ENCODE measurements around the gene CDK6. TPM values are rescaled to one million over a fixed set of nuclear protein-coding genes. Genes with fewer than 3 reads are reported as not detected.
A peak's percentile ranks its signal among the peaks of the same experiment; 100 is the strongest.

Gene CDK6
- total RNA-seq, 1 experiment from 2014 or later, result 10.5 TPM

DNA sequence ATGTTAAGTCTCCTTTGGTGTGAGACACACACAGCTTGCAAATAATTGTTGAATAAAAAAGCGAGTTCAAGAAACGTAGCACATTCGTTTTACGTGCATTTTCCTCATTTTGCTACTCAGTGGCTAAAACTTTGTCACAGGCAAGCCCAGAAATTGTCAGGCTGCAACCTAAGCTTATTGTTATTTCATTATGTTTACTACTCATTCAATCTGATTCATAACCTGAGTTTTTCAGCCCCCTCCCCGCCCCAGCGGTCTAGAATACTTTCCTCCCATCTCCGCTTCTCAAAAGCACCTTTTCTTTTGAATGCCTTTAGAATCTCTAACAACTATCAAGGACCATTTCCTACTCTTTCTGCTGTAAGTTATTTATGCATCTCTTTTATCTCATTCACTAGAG, 247.3 kb downstream of the CDK6 start:
- no peak for DNase-seq (ENCODE audit: low spot score)
- H3K9me3 ChIP-seq (ENCODE audit: low read depth, low read length, poor library complexity, severe bottlenecking), result no peaks in the 10 kb centered on the region
- ChIA-PET CTCF (no interaction called here), POLR2A (ENCODE audit: low non-redundant PET) (interaction anchor here (0.8 kb wide), 1 partner anchor 34 kb away, joined by 3 read pairs; no protein-coding TSS in a partner anchor)
- H3K36me3 ChIP-seq (ENCODE audit: insufficient read depth, low read length, poor library complexity, severe bottlenecking), result no peaks in the 10 kb centered on the region
- intact Hi-C loops (cut with micrococcal nuclease; ENCODE audit: unreplicated experiment), result no loop called here
- H3K27me3 ChIP-seq (replicated peaks; ENCODE audit: insufficient read depth, low read depth, low read length, poor library complexity), result no peaks in the 10 kb centered on the region
- BruUV-seq (replicated peaks), result TSS peak; percentile 40
- H3K27ac ChIP-seq (ENCODE audit: low read depth, low read length, poor library complexity, severe bottlenecking), result peak overlapping the region; percentile 93
- peak overlapping the region; percentile 96 for H3K4me3 ChIP-seq (ENCODE audit: low read depth, low read length, poor library complexity, severe bottlenecking)
- peaks cover 19% of the 10 kb centered on the region for H3K4me1 ChIP-seq (ENCODE audit: insufficient read depth, low read length, poor library complexity, severe bottlenecking)
- TF ChIP-seq, protein P1, sequence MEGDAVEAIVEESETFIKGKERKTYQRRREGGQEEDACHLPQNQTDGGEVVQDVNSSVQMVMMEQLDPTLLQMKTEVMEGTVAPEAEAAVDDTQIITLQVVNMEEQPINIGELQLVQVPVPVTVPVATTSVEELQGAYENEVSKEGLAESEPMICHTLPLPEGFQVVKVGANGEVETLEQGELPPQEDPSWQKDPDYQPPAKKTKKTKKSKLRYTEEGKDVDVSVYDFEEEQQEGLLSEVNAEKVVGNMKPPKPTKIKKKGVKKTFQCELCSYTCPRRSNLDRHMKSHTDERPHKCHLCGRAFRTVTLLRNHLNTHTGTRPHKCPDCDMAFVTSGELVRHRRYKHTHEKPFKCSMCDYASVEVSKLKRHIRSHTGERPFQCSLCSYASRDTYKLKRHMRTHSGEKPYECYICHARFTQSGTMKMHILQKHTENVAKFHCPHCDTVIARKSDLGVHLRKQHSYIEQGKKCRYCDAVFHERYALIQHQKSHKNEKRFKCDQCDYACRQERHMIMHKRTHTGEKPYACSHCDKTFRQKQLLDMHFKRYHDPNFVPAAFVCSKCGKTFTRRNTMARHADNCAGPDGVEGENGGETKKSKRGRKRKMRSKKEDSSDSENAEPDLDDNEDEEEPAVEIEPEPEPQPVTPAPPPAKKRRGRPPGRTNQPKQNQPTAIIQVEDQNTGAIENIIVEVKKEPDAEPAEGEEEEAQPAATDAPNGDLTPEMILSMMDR (conservative IDR thresholded peaks at IDR 0.05; ENCODE audit: low read depth, low read length), result no peak
- no peak for TF ChIP-seq EZH2 (IDR thresholded peaks at IDR 0.05; ENCODE audit: borderline replicate concordance, low read depth, low read length, poor library complexity, severe bottlenecking)

DNA sequence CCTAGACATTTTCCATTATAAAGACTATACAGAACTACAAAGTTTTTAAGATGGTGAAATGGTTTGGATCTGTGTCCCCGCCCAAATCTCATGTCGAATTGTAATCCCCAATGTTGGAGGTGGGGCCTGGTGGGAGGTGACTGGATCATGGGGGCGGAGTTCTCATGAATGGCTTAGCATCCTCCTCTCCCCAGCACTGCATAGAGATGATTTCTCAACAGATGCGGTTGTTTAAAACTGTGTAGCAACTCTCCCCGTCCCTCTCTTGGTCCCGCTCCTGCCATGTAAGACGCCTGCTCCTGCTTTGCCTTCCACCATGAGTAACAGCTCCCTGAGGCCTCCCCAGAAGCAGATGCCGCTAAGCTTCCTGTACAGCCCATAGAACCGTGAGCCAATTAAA, 247.8 kb downstream of the CDK6 start:
- POLR2A ChIA-PET (ENCODE audit: low non-redundant PET), result interaction anchor here (0.8 kb wide), 1 partner anchor 33 kb away, joined by 3 read pairs; no protein-coding TSS in a partner anchor
- Histone ChIP-seq H3K36me3 (ENCODE audit: insufficient read depth, low read length, poor library complexity, severe bottlenecking) (no peaks in the 10 kb centered on the region), H3K27me3 (replicated peaks; ENCODE audit: insufficient read depth, low read depth, low read length, poor library complexity) (no peaks in the 10 kb centered on the region), H3K27ac (ENCODE audit: low read depth, low read length, poor library complexity, severe bottlenecking) (no peak overlapping the region), H3K9me3 (ENCODE audit: low read depth, low read length, poor library complexity, severe bottlenecking) (no peaks in the 10 kb centered on the region), H3K4me3 (ENCODE audit: low read depth, low read length, poor library complexity, severe bottlenecking) (peak overlapping the region; percentile 96), H3K4me1 (ENCODE audit: insufficient read depth, low read length, poor library complexity, severe bottlenecking) (peaks cover 19% of the 10 kb centered on the region)
- CTCF ChIA-PET, result no interaction called here
- no TSS peak for BruUV-seq (replicated peaks)
- intact Hi-C loops (cut with micrococcal nuclease; ENCODE audit: unreplicated experiment), result no loop called here
- TF ChIP-seq EZH2 (IDR thresholded peaks at IDR 0.05; ENCODE audit: borderline replicate concordance, low read depth, low read length, poor library complexity, severe bottlenecking), result no peak
- TF ChIP-seq, protein P1 (conservative IDR thresholded peaks at IDR 0.05; ENCODE audit: low read depth, low read length), result no peak
- DNase-seq (ENCODE audit: low spot score), result peak; percentile 13

DNA sequence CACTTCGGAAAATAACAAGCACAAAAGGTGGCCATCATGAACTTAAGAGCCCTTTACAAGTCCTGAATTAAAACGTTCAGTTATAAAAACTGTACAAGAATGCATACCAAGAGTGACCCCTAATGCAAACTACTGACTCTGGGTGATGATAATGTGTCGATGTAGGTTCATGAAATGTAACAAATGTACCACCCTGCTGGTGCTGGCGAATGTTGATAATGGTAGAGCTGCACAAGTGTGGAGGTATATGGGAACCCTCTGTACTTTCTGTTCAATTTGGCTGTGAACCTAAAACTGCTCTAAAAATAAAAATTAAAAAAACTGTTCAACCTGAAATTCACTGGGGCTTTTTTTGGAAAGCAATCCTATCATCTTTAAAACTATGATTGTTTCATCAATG, 249.5 kb downstream of the CDK6 start:
- no peak for DNase-seq (ENCODE audit: low spot score)
- BruUV-seq (replicated peaks), result no TSS peak
- H3K9me3 ChIP-seq (ENCODE audit: low read depth, low read length, poor library complexity, severe bottlenecking), result no peaks in the 10 kb centered on the region
- H3K36me3 ChIP-seq (ENCODE audit: insufficient read depth, low read length, poor library complexity, severe bottlenecking), result no peaks in the 10 kb centered on the region
- H3K27me3 ChIP-seq (replicated peaks; ENCODE audit: insufficient read depth, low read depth, low read length, poor library complexity), result no peaks in the 10 kb centered on the region
- no peak overlapping the region for H3K4me3 ChIP-seq (ENCODE audit: low read depth, low read length, poor library complexity, severe bottlenecking)
- ChIA-PET POLR2A (ENCODE audit: low non-redundant PET) (interaction anchor here (0.7 kb wide), 1 partner anchor 61 kb away, joined by 3 read pairs; no protein-coding TSS in a partner anchor), CTCF (no interaction called here)
- TF ChIP-seq EZH2 (IDR thresholded peaks at IDR 0.05; ENCODE audit: borderline replicate concordance, low read depth, low read length, poor library complexity, severe bottlenecking), result no peak
- TF ChIP-seq, protein P1 (conservative IDR thresholded peaks at IDR 0.05; ENCODE audit: low read depth, low read length), result no peak
- H3K4me1 ChIP-seq (ENCODE audit: insufficient read depth, low read length, poor library complexity, severe bottlenecking), result peaks cover 19% of the 10 kb centered on the region
- H3K27ac ChIP-seq (ENCODE audit: low read depth, low read length, poor library complexity, severe bottlenecking), result no peak overlapping the region
- intact Hi-C loops (cut with micrococcal nuclease; ENCODE audit: unreplicated experiment), result no loop called here

All from A673 (cell line).